ENCODE data around the gene FGD3. TPM values are rescaled to one million over a fixed set of nuclear protein-coding genes. Genes with fewer than 3 reads are reported as not detected.

FGD3 gene
- polyA plus RNA-seq, 2 donors: 2.1 to 2.3 TPM

DNA sequence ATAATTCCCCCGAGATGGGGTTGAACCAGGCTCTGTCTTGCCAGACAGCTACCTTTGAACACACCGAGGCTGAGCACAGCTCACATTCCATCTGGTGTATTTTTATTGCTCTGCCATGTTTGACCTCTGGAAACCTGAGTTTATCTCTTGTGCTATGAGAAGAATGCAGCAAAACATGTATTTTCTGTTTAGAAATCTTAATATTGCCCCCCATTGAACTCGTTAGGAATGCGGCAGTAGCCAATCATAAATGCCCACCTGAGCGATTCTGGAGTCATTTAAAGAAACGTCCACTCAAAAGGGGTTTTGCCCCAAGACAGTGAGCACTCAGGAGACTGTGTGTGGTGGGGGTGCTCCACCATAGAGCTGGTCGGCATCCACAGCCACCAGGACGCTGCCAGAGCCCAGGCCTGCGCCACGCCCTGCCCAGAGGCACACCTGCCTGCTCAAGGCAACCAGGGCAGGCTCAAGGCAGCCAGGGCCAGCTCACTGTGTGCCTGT, 26.9 kb downstream of the FGD3 start:
- Histone ChIP-seq H3K27ac (ENCODE audit: low read depth in 2 of 2, low read length in 1 of 2) (no peak overlapping the region), H3K27me3 (ENCODE audit: control insufficient read depth in 1 of 2, insufficient read depth in 2 of 2, low read length in 2 of 2) (no peaks in the 10 kb centered on the region), H3K4me1 (ENCODE audit: control insufficient read depth in 2 of 2, insufficient read depth in 2 of 2, low read length in 1 of 2) (peaks cover 0 to 13% of the 10 kb centered on the region in 2 donors), H3K4me3 (ENCODE audit: low read depth in 1 of 2, low read length in 2 of 2) (no peak overlapping the region), H3K9me3 (ENCODE audit: control insufficient read depth in 2 of 2, insufficient read depth in 1 of 2, low read depth in 1 of 2, low read length in 1 of 2) (no peaks in the 10 kb centered on the region), H3K36me3 (ENCODE audit: control insufficient read depth in 2 of 2, insufficient read depth in 2 of 2, low read length in 1 of 2) (peaks cover 0 to 7% of the 10 kb centered on the region in 2 donors)
- 62 to 73% methylated on average over 10 of the region's 10 CpGs for WGBS, 2 donors

DNA sequence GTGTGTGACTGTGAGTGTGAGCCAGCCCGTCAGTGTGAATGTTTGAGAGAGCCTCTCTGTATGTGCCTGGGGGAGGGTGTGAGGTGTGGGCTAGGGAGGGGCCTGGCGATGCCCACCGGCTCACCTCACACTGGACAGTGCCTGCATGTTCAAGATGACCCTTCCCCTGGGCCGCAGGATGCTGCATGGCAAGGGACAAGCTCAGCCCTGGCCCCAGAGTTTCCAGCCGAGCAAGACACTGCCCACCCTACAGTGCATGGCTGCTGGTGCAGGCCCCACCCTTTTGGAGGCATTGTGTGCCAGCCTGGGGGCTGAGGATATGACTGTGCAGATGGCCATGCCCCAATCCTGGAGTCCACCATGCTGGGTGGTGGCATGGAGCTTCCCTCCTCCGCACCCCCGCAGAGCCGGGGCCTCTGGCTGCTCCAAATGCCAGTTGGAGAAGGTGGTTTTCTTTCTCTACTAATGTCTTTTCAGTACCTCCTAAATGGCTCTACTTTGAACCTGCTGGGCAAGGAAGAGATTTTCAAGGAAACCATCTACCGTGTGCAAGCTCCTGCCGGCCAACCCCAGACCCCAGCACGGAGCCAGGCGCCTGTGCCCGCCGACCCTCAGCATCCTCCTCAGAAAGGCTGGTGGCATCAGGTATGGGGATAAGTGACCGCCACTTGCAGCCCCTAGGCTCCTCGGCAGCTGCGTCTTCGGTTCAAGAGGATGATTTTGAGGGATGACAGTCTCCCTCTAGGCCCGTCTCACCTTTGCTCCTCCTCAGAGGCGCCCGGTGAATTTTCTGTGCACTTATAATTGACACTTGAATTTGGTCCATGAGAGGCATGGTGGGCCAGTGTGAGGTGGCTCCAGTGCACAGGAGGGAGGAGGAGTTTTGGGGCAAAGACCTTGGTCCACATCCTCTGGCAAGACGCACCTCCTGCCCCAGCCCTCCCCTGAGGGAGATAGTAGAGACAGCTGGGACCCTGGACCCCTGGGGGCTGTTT, 27.7 kb downstream of the FGD3 start:
- WGBS, 2 donors: 90 to 91% methylated on average over 22 of the region's 22 CpGs
- H3K27ac ChIP-seq (ENCODE audit: low read depth in 2 of 2, low read length in 1 of 2): no peak overlapping the region
- no peaks in the 10 kb centered on the region for H3K9me3 ChIP-seq (ENCODE audit: control insufficient read depth in 2 of 2, insufficient read depth in 1 of 2, low read depth in 1 of 2, low read length in 1 of 2)
- peaks cover 0 to 10% of the 10 kb centered on the region in 2 donors for H3K4me1 ChIP-seq (ENCODE audit: control insufficient read depth in 2 of 2, insufficient read depth in 2 of 2, low read length in 1 of 2)
- no peaks in the 10 kb centered on the region for H3K27me3 ChIP-seq (ENCODE audit: control insufficient read depth in 1 of 2, insufficient read depth in 2 of 2, low read length in 2 of 2)
- H3K4me3 ChIP-seq (ENCODE audit: low read depth in 1 of 2, low read length in 2 of 2): no peak overlapping the region
- H3K36me3 ChIP-seq (ENCODE audit: control insufficient read depth in 2 of 2, insufficient read depth in 2 of 2, low read length in 1 of 2): peaks cover 0 to 7% of the 10 kb centered on the region in 2 donors

DNA sequence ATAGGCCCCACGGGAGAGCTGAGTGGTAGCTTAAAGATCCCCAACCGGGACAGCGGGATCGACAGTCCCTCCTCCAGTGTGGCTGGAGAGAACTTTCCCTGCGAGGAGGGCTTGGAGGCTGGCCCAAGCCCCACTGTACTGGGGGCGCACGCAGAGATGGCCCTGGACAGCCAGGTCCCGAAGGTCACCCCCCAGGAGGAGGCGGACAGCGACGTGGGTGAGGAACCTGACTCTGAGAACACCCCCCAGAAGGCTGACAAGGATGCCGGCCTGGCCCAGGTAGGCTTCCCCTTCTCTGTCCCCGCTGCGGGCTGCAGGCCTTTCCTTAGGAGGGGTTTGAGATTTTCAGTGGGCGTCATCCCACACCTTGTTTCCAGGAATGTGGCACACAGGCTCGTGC, 29.1 kb downstream of the FGD3 start:
- no peaks in the 10 kb centered on the region for H3K27me3 ChIP-seq (ENCODE audit: control insufficient read depth in 1 of 2, insufficient read depth in 2 of 2, low read length in 2 of 2)

DNA sequence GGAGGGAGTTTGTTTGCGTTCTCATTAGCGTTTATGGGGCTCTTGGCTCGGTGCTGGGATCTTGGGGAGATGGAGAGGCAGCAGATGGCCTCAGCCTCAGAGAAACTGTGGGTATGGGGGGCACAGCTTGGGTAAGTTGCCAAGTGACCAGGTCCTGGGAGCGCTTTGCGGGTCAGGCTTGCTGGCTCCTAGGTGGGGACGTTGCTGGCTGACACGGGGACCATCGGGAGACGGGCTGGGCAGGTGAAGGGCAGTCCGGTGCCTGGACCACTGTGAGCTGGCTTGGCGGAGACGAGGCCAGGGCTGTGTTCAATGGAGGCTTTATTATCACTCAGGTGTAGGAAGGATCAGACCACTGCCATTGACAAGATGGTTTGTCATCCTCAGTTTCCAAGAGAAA, 30.0 kb downstream of the FGD3 start:
- Histone ChIP-seq H3K27ac (ENCODE audit: low read depth in 2 of 2, low read length in 1 of 2) (no peak overlapping the region), H3K9me3 (ENCODE audit: control insufficient read depth in 2 of 2, insufficient read depth in 1 of 2, low read depth in 1 of 2, low read length in 1 of 2) (no peaks in the 10 kb centered on the region), H3K4me3 (ENCODE audit: low read depth in 1 of 2, low read length in 2 of 2) (no peak overlapping the region), H3K27me3 (ENCODE audit: control insufficient read depth in 1 of 2, insufficient read depth in 2 of 2, low read length in 2 of 2) (no peaks in the 10 kb centered on the region), H3K4me1 (ENCODE audit: control insufficient read depth in 2 of 2, insufficient read depth in 2 of 2, low read length in 1 of 2) (peaks cover 0 to 4% of the 10 kb centered on the region in 2 donors), H3K36me3 (ENCODE audit: control insufficient read depth in 2 of 2, insufficient read depth in 2 of 2, low read length in 1 of 2) (peaks cover 0 to 7% of the 10 kb centered on the region in 2 donors)
- 92 to 95% methylated on average over 12 of the region's 12 CpGs for WGBS, 2 donors

More for the DNA sequence above, 29.1 kb downstream of the FGD3 start:
- WGBS, 2 donors: 93 to 94% methylated on average over 15 to 16 of the region's 16 CpGs
- peaks cover 0 to 4% of the 10 kb centered on the region in 2 donors for H3K4me1 ChIP-seq (ENCODE audit: control insufficient read depth in 2 of 2, insufficient read depth in 2 of 2, low read length in 1 of 2)
- H3K36me3 ChIP-seq (ENCODE audit: control insufficient read depth in 2 of 2, insufficient read depth in 2 of 2, low read length in 1 of 2): peaks cover 0 to 7% of the 10 kb centered on the region in 2 donors
- H3K9me3 ChIP-seq (ENCODE audit: control insufficient read depth in 2 of 2, insufficient read depth in 1 of 2, low read depth in 1 of 2, low read length in 1 of 2): no peaks in the 10 kb centered on the region
- no peak overlapping the region for H3K4me3 ChIP-seq (ENCODE audit: low read depth in 1 of 2, low read length in 2 of 2)
- H3K27ac ChIP-seq (ENCODE audit: low read depth in 2 of 2, low read length in 1 of 2): no peak overlapping the region

DNA sequence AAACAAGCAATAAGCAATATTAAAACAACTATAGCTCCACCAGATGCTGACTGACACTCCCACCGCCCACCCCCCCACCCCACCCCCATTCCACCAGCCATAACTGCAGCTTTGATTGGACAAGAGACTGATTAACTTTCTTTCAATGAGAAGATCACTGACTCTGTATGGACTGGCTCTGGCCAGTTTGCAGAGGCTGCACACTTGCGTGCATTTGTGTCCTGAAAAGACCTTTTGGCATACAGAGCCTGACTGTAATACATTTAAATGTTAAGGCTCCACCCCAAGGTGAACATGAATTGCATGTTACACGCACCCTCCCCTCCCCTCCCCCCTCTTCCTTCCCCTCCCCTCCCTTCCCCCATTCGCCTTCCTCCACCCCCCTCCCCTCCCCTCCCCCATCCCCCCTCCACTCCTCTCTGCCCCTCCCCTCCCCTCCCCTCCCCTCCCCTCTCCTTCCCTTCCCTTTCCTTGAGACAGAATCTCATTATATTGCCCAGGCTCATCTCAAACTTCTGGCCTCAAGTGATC, 31.1 kb downstream of the FGD3 start:
- no peaks in the 10 kb centered on the region for H3K27me3 ChIP-seq (ENCODE audit: control insufficient read depth in 1 of 2, insufficient read depth in 2 of 2, low read length in 2 of 2)
- 24 to 51% methylated on average over 3 of the region's 4 CpGs for WGBS, 2 donors
- peaks cover 0 to 4% of the 10 kb centered on the region in 2 donors for H3K4me1 ChIP-seq (ENCODE audit: control insufficient read depth in 2 of 2, insufficient read depth in 2 of 2, low read length in 1 of 2)
- H3K9me3 ChIP-seq (ENCODE audit: control insufficient read depth in 2 of 2, insufficient read depth in 1 of 2, low read depth in 1 of 2, low read length in 1 of 2): no peaks in the 10 kb centered on the region
- H3K36me3 ChIP-seq (ENCODE audit: control insufficient read depth in 2 of 2, insufficient read depth in 2 of 2, low read length in 1 of 2): peaks cover 0 to 7% of the 10 kb centered on the region in 2 donors
- H3K4me3 ChIP-seq (ENCODE audit: low read depth in 1 of 2, low read length in 2 of 2): no peak overlapping the region
- no peak overlapping the region for H3K27ac ChIP-seq (ENCODE audit: low read depth in 2 of 2, low read length in 1 of 2)

DNA sequence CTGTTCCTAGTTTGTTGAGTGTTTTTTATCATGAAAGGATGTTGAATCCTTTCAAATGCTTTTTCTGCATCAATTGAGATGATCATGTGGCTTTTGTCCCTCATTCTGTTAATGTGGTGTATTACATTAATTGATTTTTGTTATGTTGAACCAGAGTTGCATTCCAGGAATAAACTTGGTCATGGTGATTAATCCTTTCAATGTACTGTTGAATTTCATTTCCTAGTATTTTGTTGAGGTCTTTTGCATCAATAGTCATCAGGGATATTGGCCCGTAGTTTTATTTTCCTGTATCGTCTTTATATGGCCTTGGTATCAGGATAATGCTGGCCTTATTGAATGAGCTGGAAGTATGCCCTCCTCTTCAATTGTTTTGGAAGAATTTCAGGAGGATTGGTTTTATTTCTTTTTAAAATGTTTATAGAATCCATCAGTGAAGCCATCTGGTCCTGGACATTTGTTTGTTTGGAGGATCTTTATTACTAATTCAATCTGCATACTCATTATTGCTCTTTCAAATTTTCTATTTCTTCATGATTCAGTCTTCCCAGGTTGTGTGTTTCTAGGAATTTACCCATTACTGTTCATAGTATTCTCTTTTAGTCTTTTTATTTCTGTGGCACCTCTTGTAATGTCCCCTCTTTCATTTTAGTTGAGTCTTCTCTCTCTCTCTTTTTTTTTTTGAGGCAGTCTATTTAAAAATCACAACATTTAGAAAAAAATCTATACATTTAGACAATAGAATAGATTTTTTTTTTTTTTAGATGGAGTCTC, 32.1 kb downstream of the FGD3 start:
- Histone ChIP-seq H3K9me3 (ENCODE audit: control insufficient read depth in 2 of 2, insufficient read depth in 1 of 2, low read depth in 1 of 2, low read length in 1 of 2) (no peaks in the 10 kb centered on the region), H3K36me3 (ENCODE audit: control insufficient read depth in 2 of 2, insufficient read depth in 2 of 2, low read length in 1 of 2) (peaks cover 0 to 7% of the 10 kb centered on the region in 2 donors), H3K27me3 (ENCODE audit: control insufficient read depth in 1 of 2, insufficient read depth in 2 of 2, low read length in 2 of 2) (no peaks in the 10 kb centered on the region), H3K4me3 (ENCODE audit: low read depth in 1 of 2, low read length in 2 of 2) (no peak overlapping the region), H3K4me1 (ENCODE audit: control insufficient read depth in 2 of 2, insufficient read depth in 2 of 2, low read length in 1 of 2) (peaks cover 0 to 2% of the 10 kb centered on the region in 2 donors), H3K27ac (ENCODE audit: low read depth in 2 of 2, low read length in 1 of 2) (no peak overlapping the region)
- 59 to 60% methylated on average over 2 of the region's 2 CpGs for WGBS, 2 donors

DNA sequence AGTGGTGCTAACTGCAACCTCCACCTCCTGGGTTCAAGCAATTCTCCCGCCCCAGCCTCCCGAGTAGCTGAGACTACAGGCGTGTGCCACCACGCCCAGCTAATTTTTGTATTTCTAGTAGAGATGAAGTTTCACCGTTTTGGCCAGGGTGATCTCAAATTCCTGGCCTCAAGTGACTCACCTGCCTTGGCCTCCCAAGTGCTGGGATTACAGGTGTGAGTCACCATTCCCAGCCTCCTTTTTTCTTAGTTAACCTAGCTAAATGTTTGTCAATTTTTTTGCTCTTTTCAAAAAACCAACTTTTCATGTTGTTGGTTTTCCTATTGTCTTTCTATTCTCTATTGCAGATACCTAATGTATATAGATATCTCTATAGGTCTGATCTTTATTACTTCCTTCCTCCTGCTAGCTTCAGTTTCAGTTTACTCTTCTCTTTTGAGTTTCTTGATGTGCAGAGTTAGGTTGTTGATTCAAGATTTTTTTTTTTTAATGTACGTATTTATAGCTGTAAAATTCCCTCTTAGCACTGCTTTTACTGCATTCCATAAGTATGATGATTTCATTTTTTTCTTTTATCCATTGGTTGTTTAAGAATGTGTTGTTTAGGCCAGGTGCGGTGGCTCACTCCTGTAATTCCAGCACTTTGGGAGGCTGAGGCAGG, 32.9 kb downstream of the FGD3 start:
- peaks cover 0 to 7% of the 10 kb centered on the region in 2 donors for H3K36me3 ChIP-seq (ENCODE audit: control insufficient read depth in 2 of 2, insufficient read depth in 2 of 2, low read length in 1 of 2)
- H3K4me3 ChIP-seq (ENCODE audit: low read depth in 1 of 2, low read length in 2 of 2): no peak overlapping the region
- WGBS, 2 donors: 71 to 72% methylated on average over 7 of the region's 7 CpGs
- peaks cover 0 to 3% of the 10 kb centered on the region in 2 donors for H3K9me3 ChIP-seq (ENCODE audit: control insufficient read depth in 2 of 2, insufficient read depth in 1 of 2, low read depth in 1 of 2, low read length in 1 of 2)
- H3K27me3 ChIP-seq (ENCODE audit: control insufficient read depth in 1 of 2, insufficient read depth in 2 of 2, low read length in 2 of 2): no peaks in the 10 kb centered on the region
- no peak overlapping the region for H3K27ac ChIP-seq (ENCODE audit: low read depth in 2 of 2, low read length in 1 of 2)
- no peaks in the 10 kb centered on the region for H3K4me1 ChIP-seq (ENCODE audit: control insufficient read depth in 2 of 2, insufficient read depth in 2 of 2, low read length in 1 of 2)

DNA sequence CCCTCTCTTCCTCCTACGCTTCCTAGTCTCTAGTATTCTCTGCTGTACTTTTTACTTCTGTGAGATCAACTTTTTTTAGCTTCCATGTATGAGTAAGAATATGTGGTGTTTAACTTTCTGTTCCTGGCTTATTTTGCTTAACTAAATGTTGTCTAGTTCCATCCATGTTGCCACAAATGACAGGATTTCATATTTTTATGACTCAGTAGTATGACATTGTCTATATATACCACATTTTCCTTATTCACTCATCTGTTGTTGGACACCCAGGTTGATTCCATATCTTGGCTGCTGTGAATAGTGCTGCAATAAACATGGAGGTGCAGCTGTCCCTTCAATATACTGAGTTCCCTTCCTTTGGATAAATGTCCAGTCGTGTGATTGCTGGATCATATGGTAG, 34.8 kb downstream of the FGD3 start:
- 93 to 95% methylated on average over 2 of the region's 2 CpGs for WGBS, 2 donors
- H3K27ac ChIP-seq (ENCODE audit: low read depth in 2 of 2, low read length in 1 of 2): no peak overlapping the region
- no peak overlapping the region for H3K4me3 ChIP-seq (ENCODE audit: low read depth in 1 of 2, low read length in 2 of 2)
- peaks cover 0 to 3% of the 10 kb centered on the region in 2 donors for H3K9me3 ChIP-seq (ENCODE audit: control insufficient read depth in 2 of 2, insufficient read depth in 1 of 2, low read depth in 1 of 2, low read length in 1 of 2)
- H3K36me3 ChIP-seq (ENCODE audit: control insufficient read depth in 2 of 2, insufficient read depth in 2 of 2, low read length in 1 of 2): no peaks in the 10 kb centered on the region
- H3K4me1 ChIP-seq (ENCODE audit: control insufficient read depth in 2 of 2, insufficient read depth in 2 of 2, low read length in 1 of 2): no peaks in the 10 kb centered on the region
- no peaks in the 10 kb centered on the region for H3K27me3 ChIP-seq (ENCODE audit: control insufficient read depth in 1 of 2, insufficient read depth in 2 of 2, low read length in 2 of 2)

All from esophagus (tissue), 2 donors.